IMR-90 (cell line): Measurements from ENCODE around the gene SLC6A17. TPM values are rescaled to one million over a fixed set of nuclear protein-coding genes. Genes with fewer than 3 reads are reported as not detected.

Source experiments
- ATAC-seq: fragments of 200-7000 bp; cut with Tn5 transposase; 2 replicates; pipeline ENCODE4 v1.9.1; 2020; ENCODE audit warnings: low read depth, mild to moderate bottlenecking, moderate library complexity
- BruUV-seq: library from RNA; stranded (reverse); fragments of 400-500 nt; replicated peaks from 2 replicates; lab custom pipeline; 2021; lab: Mats Ljungman, UMichigan
- CTCF ChIA-PET: fragments of 300-600 bp; formaldehyde crosslinking; extraction: SDS; loops from one replicate; lab custom pipeline; 2021; ENCODE audit warnings: antibody characterized with exemption; lab: Yijun Ruan, JAX
- POLR2A ChIA-PET: fragments of 300-600 bp; sonication (Branson Sonifier 250); formaldehyde crosslinking; loops from one replicate; lab custom pipeline; 2022; ENCODE audit warnings: antibody characterized with exemption; ENCODE audit not compliant: unreplicated experiment; lab: Charles Lee
- DNase-seq: peaks from one replicate; pipeline ENCODE4 v3.0.0; 2013
- H2AFZ ChIP-seq: replicated peaks from 2 replicates; pipeline ENCODE3; 2013; ENCODE audit warnings: low read length, mild to moderate bottlenecking; ENCODE audit not compliant: poor library complexity
- H2AK5ac ChIP-seq: 2 replicates; pipeline ENCODE4 v1.6.1; 2013; ENCODE audit warnings: low read depth, low read length, inconsistent platforms
- H2AK9ac ChIP-seq: replicated peaks from 2 replicates; pipeline ENCODE3; 2013; ENCODE audit warnings: mild to moderate bottlenecking, low read depth, low read length, moderate library complexity; ENCODE audit not compliant: poor library complexity
- H2BK120ac ChIP-seq: 2 replicates; pipeline ENCODE4 v1.6.1; 2013; ENCODE audit warnings: low read depth, low read length, inconsistent platforms
- H2BK15ac ChIP-seq: 3 replicates; pipeline ENCODE4 v1.6.1; 2013; ENCODE audit warnings: low read depth, low read length, inconsistent platforms
- H2BK20ac ChIP-seq: 2 replicates; pipeline ENCODE4 v1.6.1; 2013; ENCODE audit warnings: low read depth, mild to moderate bottlenecking, inconsistent platforms, low read length, moderate library complexity
- H2BK5ac ChIP-seq: 2 replicates; pipeline ENCODE4 v1.6.1; 2013; ENCODE audit warnings: mild to moderate bottlenecking, low read depth, low read length, inconsistent platforms; ENCODE audit not compliant: poor library complexity, severe bottlenecking
- H3K14ac ChIP-seq: replicated peaks from 2 replicates; pipeline ENCODE4 v1.6.1; 2013; ENCODE audit warnings: low read depth, low read length, inconsistent platforms
- H3K18ac ChIP-seq: 2 replicates; pipeline ENCODE4 v1.6.1; 2013; ENCODE audit warnings: low read depth, low read length, control low read depth
- H3K23ac ChIP-seq: 2 replicates; pipeline ENCODE4 v1.6.1; 2013; ENCODE audit warnings: low read depth, low read length, inconsistent platforms
- H3K27ac ChIP-seq: 2 replicates; pipeline ENCODE4 v1.5.1; 2013; ENCODE audit warnings: mild to moderate bottlenecking, control low read depth, low read length; ENCODE audit not compliant: insufficient read depth
- H3K27me3 ChIP-seq: 2 replicates; pipeline ENCODE4 v1.6.1; 2013; ENCODE audit warnings: low read length; ENCODE audit not compliant: control insufficient read depth, insufficient read depth
- H3K36me3 ChIP-seq: 2 replicates; pipeline ENCODE4 v1.6.1; 2013; ENCODE audit warnings: low read length, mixed read lengths; ENCODE audit not compliant: control insufficient read depth, insufficient read depth
- H3K4ac ChIP-seq: 2 replicates; pipeline ENCODE4 v1.6.1; 2013; ENCODE audit warnings: low read depth, low read length, inconsistent platforms
- H3K4me1 ChIP-seq: 2 replicates; pipeline ENCODE4 v1.6.1; 2013; ENCODE audit warnings: low read length, mixed read lengths; ENCODE audit not compliant: control insufficient read depth, insufficient read depth
- H3K4me2 ChIP-seq: 2 replicates; pipeline ENCODE4 v1.6.1; 2013; ENCODE audit warnings: low read depth, mild to moderate bottlenecking, control low read depth, low read length, moderate library complexity
- H3K4me3 ChIP-seq: 2 replicates; pipeline ENCODE4 v1.5.1; 2013; ENCODE audit warnings: low read depth, mild to moderate bottlenecking, control low read depth, low read length, moderate library complexity; ENCODE audit not compliant: insufficient read depth
- H3K56ac ChIP-seq: 2 replicates; pipeline ENCODE4 v1.6.1; 2013; ENCODE audit warnings: low read length, inconsistent platforms; ENCODE audit not compliant: insufficient read depth; ENCODE audit errors: extremely low read depth
- H3K79me1 ChIP-seq, 2 experiments: 2 replicates each; pipeline ENCODE4 v1.6.1; 2013; ENCODE audit warnings: low read length in 2 of 2, inconsistent platforms in 1 of 2, low read depth in 1 of 2
- H3K9ac ChIP-seq: 2 replicates; pipeline ENCODE4 v1.6.1; 2013; ENCODE audit warnings: low read depth, low read length, control low read depth
- H3K9me1 ChIP-seq: 2 replicates; pipeline ENCODE4 v1.6.1; 2013; ENCODE audit warnings: low read length, inconsistent platforms; ENCODE audit not compliant: insufficient read depth
- H3K9me3 ChIP-seq: 2 replicates; pipeline ENCODE4 v1.6.1; 2013; ENCODE audit warnings: low read length; ENCODE audit not compliant: control insufficient read depth, insufficient read depth
- H4K20me1 ChIP-seq: 2 replicates; pipeline ENCODE4 v1.6.1; 2013; ENCODE audit warnings: low read length, inconsistent platforms; ENCODE audit not compliant: insufficient read depth
- H4K5ac ChIP-seq: 2 replicates; pipeline ENCODE4 v1.6.1; 2013; ENCODE audit warnings: mild to moderate bottlenecking, low read depth, low read length, control low read depth
- H4K8ac ChIP-seq, 2 experiments: 2 replicates each; pipeline ENCODE4 v1.6.1; 2013; ENCODE audit warnings: low read depth in 2 of 2, low read length in 2 of 2, control low read depth in 1 of 2, inconsistent platforms in 1 of 2
- H4K91ac ChIP-seq: 2 replicates; pipeline ENCODE4 v1.6.1; 2013; ENCODE audit warnings: low read depth, low read length, inconsistent platforms; ENCODE audit not compliant: insufficient read depth
- CEBPB ChIP-seq: IDR thresholded peaks from 2 replicates; pipeline ENCODE4 v1.6.1; 2012; ENCODE audit warnings: low read depth, low read length, improper control_type of control experiment
- FOS ChIP-seq: fragments of 150-350 bp; IDR thresholded peaks from 2 replicates; pipeline ENCODE4 v1.6.1; 2016; ENCODE audit warnings: low read depth, low read length
- MAZ ChIP-seq: IDR thresholded peaks from 2 replicates; pipeline ENCODE4 v1.6.1; 2012; ENCODE audit warnings: low read depth, mild to moderate bottlenecking, low read length, improper control_type of control experiment, moderate library complexity, borderline replicate concordance
- NFE2L2 ChIP-seq: fragments of 150-350 bp; IDR thresholded peaks from 2 replicates; pipeline ENCODE4 v1.6.1; 2016; ENCODE audit warnings: low read depth, mild to moderate bottlenecking, low read length
- POLR2A ChIP-seq: IDR thresholded peaks from 2 replicates; pipeline ENCODE4 v1.6.1; 2012; ENCODE audit warnings: mild to moderate bottlenecking, low read depth, low read length
- RCOR1 ChIP-seq: IDR thresholded peaks from 2 replicates; pipeline ENCODE4 v1.6.1; 2012; ENCODE audit warnings: mild to moderate bottlenecking, low read length, improper control_type of control experiment; ENCODE audit not compliant: insufficient replicate concordance
- RFX5 ChIP-seq: IDR thresholded peaks from 2 replicates; pipeline ENCODE4 v1.8.0; 2012; ENCODE audit warnings: low read depth, mild to moderate bottlenecking, low read length, moderate library complexity
- SMC3 ChIP-seq: fragments of 150-350 bp; IDR thresholded peaks from 2 replicates; pipeline ENCODE4 v1.6.1; 2016; ENCODE audit warnings: low read depth, mild to moderate bottlenecking, antibody characterized with exemption, low read length, moderate library complexity
- WGBS, 2 experiments: methylation state at CpG; one replicate each; pipeline versions ENCODE4 v1.1.5 to v1.1.7; 2013; ENCODE audit warnings: missing lambda C conversion rate in 2 of 2; ENCODE audit not compliant: insufficient read length in 1 of 2; ENCODE audit errors: extremely low coverage in 2 of 2; 5-methylcytosine and 5-hydroxymethylcytosine counted together
- dilution Hi-C: fragments of 300-500 bp; cut with HindIII; formaldehyde crosslinking; loops from one replicate; pipeline ENCODE4 v1.14.3; 2018; ENCODE audit warnings: low sequenced_read_pairs; ENCODE audit not compliant: unreplicated experiment
- in situ Hi-C: fragments of 300-500 bp; cut with MboI; formaldehyde crosslinking; loops from 3 replicates; pipeline ENCODE4 v1.14.3; 2019; ENCODE audit warnings: low sequenced_read_pairs, inconsistent platforms, mixed read lengths
- intact Hi-C: fragments of 100-400 bp; cut with micrococcal nuclease; formaldehyde crosslinking; loops from 2 replicates; pipeline ENCODE4 v1.10.0; 2022
- polyA plus RNA-seq, 3 experiments: library from polyadenylated mRNA; depleted of rRNA; stranded (reverse); fragments of >200 nt; gene quantifications; 2 replicates each; pipeline ENCODE4 v1.2.3, GENCODE V29; 2012; ENCODE audit warnings: low replicate concordance in 1 of 3
- total RNA-seq: library from RNA; depleted of rRNA; stranded (reverse); fragments of >200 nt; gene quantifications from 2 replicates; pipeline ENCODE4 v1.2.3, GENCODE V29; 2012
- TF ChIP-seq, protein P1 (sequence below): fragments of 150-350 bp; IDR thresholded peaks from 2 replicates; pipeline ENCODE4 v1.6.1; 2016; ENCODE audit warnings: low read depth, mild to moderate bottlenecking, low read length, moderate library complexity, borderline replicate concordance
- TF ChIP-seq, protein P2 (sequence below): fragments of 150-350 bp; IDR thresholded peaks from 2 replicates; pipeline ENCODE4 v1.6.1; 2017; ENCODE audit warnings: mild to moderate bottlenecking, antibody characterized with exemption, low read length, low read depth

SLC6A17 gene
- total and polyA plus RNA-seq, 2 of the 4 experiments (the other 2 are of a cell fraction): 0.54 to 0.82 TPM

DNA sequence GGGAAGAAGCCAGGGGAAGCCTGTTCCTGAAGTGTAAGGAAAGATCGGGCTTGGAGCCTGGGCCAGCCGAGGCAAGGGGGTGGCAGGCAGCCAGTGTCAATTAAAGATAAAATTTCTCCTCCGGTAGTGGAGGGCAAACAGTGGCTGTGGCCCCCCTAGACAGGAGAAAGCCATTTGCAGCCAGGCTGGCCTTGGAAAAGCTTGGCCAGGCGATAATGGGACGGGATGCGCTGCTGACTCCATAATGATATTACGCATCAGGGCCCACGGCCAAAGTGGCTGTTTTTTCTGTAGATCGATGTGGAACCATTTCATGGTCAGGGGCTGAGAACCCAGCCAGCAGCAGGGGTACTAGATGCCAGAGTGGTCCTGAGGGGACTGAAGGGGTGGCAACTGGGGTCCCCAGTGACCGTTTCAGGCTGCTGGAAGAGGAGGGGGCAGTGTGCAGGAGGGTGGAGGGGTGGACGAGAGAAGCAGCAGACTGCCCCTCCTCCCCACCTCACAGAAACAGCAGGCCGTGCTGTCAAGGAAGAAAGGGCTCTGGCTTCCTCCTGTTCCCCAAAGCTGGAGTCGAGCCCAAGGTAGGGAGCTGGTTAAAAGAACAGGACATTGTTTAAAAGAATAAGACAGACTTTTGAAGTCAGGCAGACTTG is 85.0 kb downstream of the SLC6A17 start (continued):
- TF ChIP-seq, protein P1, sequence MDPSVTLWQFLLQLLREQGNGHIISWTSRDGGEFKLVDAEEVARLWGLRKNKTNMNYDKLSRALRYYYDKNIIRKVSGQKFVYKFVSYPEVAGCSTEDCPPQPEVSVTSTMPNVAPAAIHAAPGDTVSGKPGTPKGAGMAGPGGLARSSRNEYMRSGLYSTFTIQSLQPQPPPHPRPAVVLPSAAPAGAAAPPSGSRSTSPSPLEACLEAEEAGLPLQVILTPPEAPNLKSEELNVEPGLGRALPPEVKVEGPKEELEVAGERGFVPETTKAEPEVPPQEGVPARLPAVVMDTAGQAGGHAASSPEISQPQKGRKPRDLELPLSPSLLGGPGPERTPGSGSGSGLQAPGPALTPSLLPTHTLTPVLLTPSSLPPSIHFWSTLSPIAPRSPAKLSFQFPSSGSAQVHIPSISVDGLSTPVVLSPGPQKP: no peak
- TF ChIP-seq POLR2A: no peak

DNA sequence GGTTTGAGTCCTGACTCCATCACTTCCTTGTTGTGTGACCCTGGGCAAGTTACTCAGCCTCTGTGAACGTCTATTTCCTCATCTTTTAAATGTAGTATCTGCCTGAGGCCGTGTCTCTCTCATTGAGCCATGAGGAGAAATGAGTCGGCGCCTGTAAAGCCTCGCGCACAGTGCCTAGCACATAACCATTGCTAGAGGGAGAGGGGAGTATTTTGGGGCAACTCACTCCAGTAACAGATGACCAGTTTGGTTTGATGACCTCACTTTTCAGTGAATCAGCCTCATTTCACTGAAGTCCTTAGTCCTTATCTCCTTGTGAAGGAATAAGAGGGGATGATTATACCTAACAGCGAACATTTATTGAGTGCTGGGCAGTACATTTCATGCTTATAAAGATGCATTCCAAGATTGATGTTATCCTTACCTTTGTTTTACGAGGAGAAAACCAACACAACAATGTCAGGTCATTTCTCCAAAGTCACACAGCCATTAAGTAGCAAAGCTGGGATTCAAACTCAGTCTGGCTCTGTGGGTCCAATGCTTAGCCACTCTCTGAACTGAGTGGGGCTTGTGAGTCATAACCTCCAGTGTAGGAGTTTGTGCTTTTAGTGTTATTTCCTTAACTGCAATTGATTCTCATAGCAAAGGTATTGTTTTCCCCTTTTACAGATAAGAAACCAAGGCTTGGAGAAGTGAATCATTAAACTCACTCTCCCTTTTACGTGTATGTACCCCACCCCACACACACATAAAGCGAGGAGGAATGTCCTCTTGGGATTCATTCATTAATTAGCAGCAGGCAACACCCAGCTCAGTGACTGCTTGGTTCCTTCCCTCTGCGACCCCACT is 85.8 kb downstream of the SLC6A17 start:
- Histone ChIP-seq H3K4me1 (peaks cover 6% of the 10 kb centered on the region; the same call in 1 of the 2 replicates), H3K36me3 (no peaks in the 10 kb centered on the region), H4K20me1 (no peaks in the 10 kb centered on the region), H3K9me1 (no peaks in the 10 kb centered on the region; the same call in 1 of the 2 replicates), H2BK5ac (peak overlapping the region; percentile 66), H2BK120ac (no peak overlapping the region), H3K27ac (no peak overlapping the region), H3K18ac (no peak overlapping the region), H3K79me1 (no peaks in the 10 kb centered on the region), H2AK9ac (no peak overlapping the region), H4K91ac (no peak overlapping the region), H2BK20ac (no peak overlapping the region), H2AFZ (peak overlapping the region; percentile 69), H3K4ac (no peak overlapping the region), H3K23ac (no peak overlapping the region), H3K9me3 (no peaks in the 10 kb centered on the region), H2BK15ac (no peak overlapping the region), H3K56ac (no peak overlapping the region), H3K9ac (no peak overlapping the region), H3K14ac (no peak overlapping the region), H3K4me3 (no peak overlapping the region), H3K27me3 (peaks cover 12% of the 10 kb centered on the region), H2AK5ac (no peak overlapping the region), H4K5ac (no peak overlapping the region; the same call in 1 of the 2 replicates), H4K8ac (peak overlapping the region in 1 of 2 experiments; percentile 49; a peak in 1 of 4 replicates), H3K4me2 (no peak overlapping the region)
- CTCF ChIA-PET: interaction anchor here (0.6 kb wide), 1 partner anchor 12 kb away, joined by 3 read pairs; no protein-coding TSS in a partner anchor
- dilution Hi-C loops: no loop called here
- no CpG with 5 or more reads among the region's 11 CpGs for WGBS, 2 experiments
- POLR2A ChIA-PET: no interaction called here
- intact Hi-C loops: no loop called here
- DNase-seq: peak; percentile 85
- in situ Hi-C loops: no loop called here
- TF ChIP-seq, protein P2, sequence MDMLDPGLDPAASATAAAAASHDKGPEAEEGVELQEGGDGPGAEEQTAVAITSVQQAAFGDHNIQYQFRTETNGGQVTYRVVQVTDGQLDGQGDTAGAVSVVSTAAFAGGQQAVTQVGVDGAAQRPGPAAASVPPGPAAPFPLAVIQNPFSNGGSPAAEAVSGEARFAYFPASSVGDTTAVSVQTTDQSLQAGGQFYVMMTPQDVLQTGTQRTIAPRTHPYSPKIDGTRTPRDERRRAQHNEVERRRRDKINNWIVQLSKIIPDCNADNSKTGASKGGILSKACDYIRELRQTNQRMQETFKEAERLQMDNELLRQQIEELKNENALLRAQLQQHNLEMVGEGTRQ: no peak
- TF ChIP-seq CEBPB (peak; percentile 64; the same call in 1 of the 2 replicates), FOS (peak; percentile 26; the same call in 1 of the 2 replicates), NFE2L2 (peak; percentile 50; the same call in 1 of the 2 replicates), RCOR1 (no peak), MAZ (0 out of 2 replicates have a peak, but pooled peaks have one; percentile 17), SMC3 (0 out of 2 replicates have a peak, but pooled peaks have one; percentile 4), RFX5 (peak; percentile 91)
- no TSS peak for BruUV-seq
- ATAC-seq: peak; percentile 76
